Measurements from ENCODE around the gene PRICKLE1. TPM values are rescaled to one million over a fixed set of nuclear protein-coding genes. Genes with fewer than 3 reads are reported as not detected.

Gene PRICKLE1
- total and polyA plus RNA-seq, 2 donors (not counting 1 experiment from before 2014, with no cell fraction given) = 6.3 to 21.6 TPM

- no CpG with 5 or more reads among the region's 2 CpGs for WGBS (ENCODE audit: insufficient coverage)
- H4K20me1 ChIP-seq (ENCODE audit: control insufficient read depth, insufficient read depth, low read length, poor library complexity, severe bottlenecking) = no peaks in the 10 kb centered on the region
- no peak for ATAC-seq (ENCODE audit: low read depth)
- Mint-ChIP-seq H3K27me3 (no peaks in the 10 kb centered on the region), H3K27ac (no peak overlapping the region), H3K9me3 (ENCODE audit: insufficient read depth) (no peaks in the 10 kb centered on the region), H3K4me1 (peaks cover 5% of the 10 kb centered on the region), H3K4me3 (no peak overlapping the region)
- no peaks in the 10 kb centered on the region for H3K27me3 ChIP-seq (replicated peaks in 1 of 4; ENCODE audit: control extremely low read depth in 1 of 4, control insufficient read depth in 3 of 4, insufficient read depth in 4 of 4, low read length in 3 of 4)
- no peak for TF ChIP-seq EZH2 (IDR thresholded peaks at IDR 0.05; ENCODE audit: borderline replicate concordance, insufficient read depth, low read depth, low read length, poor library complexity, severe bottlenecking)
- no peak for TF ChIP-seq CTCF (IDR thresholded peaks at IDR 0.05)
- POLR2A ChIA-PET = no interaction called here
- CTCF ChIA-PET = interaction anchor here (1.4 to 4.0 kb wide), 16 partner anchors 8 to 1624 kb away, joined by 3 to 110 read pairs (median 10); no protein-coding TSS in a partner anchor
- H3K4me2 ChIP-seq (replicated peaks; ENCODE audit: low read depth, low read length, poor library complexity, severe bottlenecking) = no peak overlapping the region
- no peaks in the 10 kb centered on the region for H3K4me1 ChIP-seq (ENCODE audit: control insufficient read depth in 2 of 2, insufficient read depth in 2 of 2, low read length in 2 of 2)
- H3K27ac ChIP-seq (ENCODE audit: low read length in 2 of 2) = no peak overlapping the region
- intact Hi-C loops (cut with micrococcal nuclease) = no loop called here
- H3K9me3 ChIP-seq (ENCODE audit: control extremely low read depth in 1 of 3, control insufficient read depth in 2 of 3, insufficient read depth in 1 of 3, low read length in 2 of 3) = no peaks in the 10 kb centered on the region
- no peak for DNase-seq
- H3K4me3 ChIP-seq (ENCODE audit: control extremely low read depth in 1 of 5, extremely low read depth in 1 of 5, insufficient read depth in 1 of 5, low read depth in 2 of 5, low read length in 4 of 5) = no peak overlapping the region
- no peaks in the 10 kb centered on the region for H3K79me2 ChIP-seq (ENCODE audit: control insufficient read depth, insufficient read depth, low read length)
- H3K9ac ChIP-seq (ENCODE audit: low read length) = no peak overlapping the region
- H3K36me3 ChIP-seq (replicated peaks in 1 of 2; ENCODE audit: control extremely low read depth in 1 of 2, control insufficient read depth in 1 of 2, extremely low read depth in 1 of 2, insufficient read depth in 2 of 2, low read length in 1 of 2) = no peaks in the 10 kb centered on the region
- H2AFZ ChIP-seq (ENCODE audit: insufficient read depth, low read depth, low read length, poor library complexity, severe bottlenecking) = no peak overlapping the region
Observed at GRCh38 chr12:42570076-42570475, 19.5 kb downstream of the PRICKLE1 start.

- Histone ChIP-seq H3K79me2 (ENCODE audit: control insufficient read depth, insufficient read depth, low read length) (no peaks in the 10 kb centered on the region), H3K4me1 (ENCODE audit: control insufficient read depth in 2 of 2, insufficient read depth in 2 of 2, low read length in 2 of 2) (no peaks in the 10 kb centered on the region), H3K9me3 (ENCODE audit: control extremely low read depth in 1 of 3, control insufficient read depth in 2 of 3, insufficient read depth in 1 of 3, low read length in 2 of 3) (no peaks in the 10 kb centered on the region), H3K4me3 (ENCODE audit: control extremely low read depth in 1 of 5, extremely low read depth in 1 of 5, insufficient read depth in 1 of 5, low read depth in 2 of 5, low read length in 4 of 5) (no peak overlapping the region), H3K27me3 (replicated peaks in 1 of 4; ENCODE audit: control extremely low read depth in 1 of 4, control insufficient read depth in 3 of 4, insufficient read depth in 4 of 4, low read length in 3 of 4) (no peaks in the 10 kb centered on the region), H4K20me1 (ENCODE audit: control insufficient read depth, insufficient read depth, low read length, poor library complexity, severe bottlenecking) (no peaks in the 10 kb centered on the region), H2AFZ (ENCODE audit: insufficient read depth, low read depth, low read length, poor library complexity, severe bottlenecking) (no peak overlapping the region), H3K9ac (ENCODE audit: low read length) (no peak overlapping the region), H3K27ac (ENCODE audit: low read length in 2 of 2) (no peak overlapping the region), H3K36me3 (replicated peaks in 1 of 2; ENCODE audit: control extremely low read depth in 1 of 2, control insufficient read depth in 1 of 2, extremely low read depth in 1 of 2, insufficient read depth in 2 of 2, low read length in 1 of 2) (no peaks in the 10 kb centered on the region), H3K4me2 (replicated peaks; ENCODE audit: low read depth, low read length, poor library complexity, severe bottlenecking) (no peak overlapping the region)
- Mint-ChIP-seq H3K27ac (no peak overlapping the region), H3K27me3 (no peaks in the 10 kb centered on the region), H3K4me1 (peaks cover 5% of the 10 kb centered on the region), H3K4me3 (no peak overlapping the region), H3K9me3 (ENCODE audit: insufficient read depth) (no peaks in the 10 kb centered on the region)
- intact Hi-C loops (cut with micrococcal nuclease) = loop anchor here (1.0 to 5.0 kb wide), 6 partner anchors 87 to 1307 kb away; no protein-coding TSS in a partner anchor
- ChIA-PET CTCF (interaction anchor here (0.7 to 4.0 kb wide), 30 partner anchors 9 to 1623 kb away, joined by 3 to 110 read pairs (median 4); no protein-coding TSS in a partner anchor), POLR2A (no interaction called here)
- DNase-seq = peak; percentile 72
- WGBS (ENCODE audit: insufficient coverage) = 100% methylated on average over 1 of the region's 6 CpGs
- no peak for TF ChIP-seq EZH2 (IDR thresholded peaks at IDR 0.05; ENCODE audit: borderline replicate concordance, insufficient read depth, low read depth, low read length, poor library complexity, severe bottlenecking)
- peak; percentile 79 for TF ChIP-seq CTCF (IDR thresholded peaks at IDR 0.05)
- ATAC-seq (ENCODE audit: low read depth) = no peak
Observed at GRCh38 chr12:42568952-42569915, 20.3 kb downstream of the PRICKLE1 start.
